Measurements from ENCODE around the gene PNPLA5. TPM values are rescaled to one million over a fixed set of nuclear protein-coding genes. Genes with fewer than 3 reads are reported as not detected.

The PNPLA5 gene, protein sequence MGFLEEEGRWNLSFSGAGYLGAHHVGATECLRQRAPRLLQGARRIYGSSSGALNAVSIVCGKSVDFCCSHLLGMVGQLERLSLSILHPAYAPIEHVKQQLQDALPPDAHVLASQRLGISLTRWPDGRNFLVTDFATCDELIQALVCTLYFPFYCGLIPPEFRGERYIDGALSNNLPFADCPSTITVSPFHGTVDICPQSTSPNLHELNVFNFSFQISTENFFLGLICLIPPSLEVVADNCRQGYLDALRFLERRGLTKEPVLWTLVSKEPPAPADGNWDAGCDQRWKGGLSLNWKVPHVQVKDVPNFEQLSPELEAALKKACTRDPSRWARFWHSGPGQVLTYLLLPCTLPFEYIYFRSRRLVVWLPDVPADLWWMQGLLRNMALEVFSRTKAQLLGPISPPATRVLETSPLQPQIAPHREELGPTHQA
- total RNA-seq (not detected), total RNA-seq (0 to 0.08 reads per million in 2 donors)

DNA sequence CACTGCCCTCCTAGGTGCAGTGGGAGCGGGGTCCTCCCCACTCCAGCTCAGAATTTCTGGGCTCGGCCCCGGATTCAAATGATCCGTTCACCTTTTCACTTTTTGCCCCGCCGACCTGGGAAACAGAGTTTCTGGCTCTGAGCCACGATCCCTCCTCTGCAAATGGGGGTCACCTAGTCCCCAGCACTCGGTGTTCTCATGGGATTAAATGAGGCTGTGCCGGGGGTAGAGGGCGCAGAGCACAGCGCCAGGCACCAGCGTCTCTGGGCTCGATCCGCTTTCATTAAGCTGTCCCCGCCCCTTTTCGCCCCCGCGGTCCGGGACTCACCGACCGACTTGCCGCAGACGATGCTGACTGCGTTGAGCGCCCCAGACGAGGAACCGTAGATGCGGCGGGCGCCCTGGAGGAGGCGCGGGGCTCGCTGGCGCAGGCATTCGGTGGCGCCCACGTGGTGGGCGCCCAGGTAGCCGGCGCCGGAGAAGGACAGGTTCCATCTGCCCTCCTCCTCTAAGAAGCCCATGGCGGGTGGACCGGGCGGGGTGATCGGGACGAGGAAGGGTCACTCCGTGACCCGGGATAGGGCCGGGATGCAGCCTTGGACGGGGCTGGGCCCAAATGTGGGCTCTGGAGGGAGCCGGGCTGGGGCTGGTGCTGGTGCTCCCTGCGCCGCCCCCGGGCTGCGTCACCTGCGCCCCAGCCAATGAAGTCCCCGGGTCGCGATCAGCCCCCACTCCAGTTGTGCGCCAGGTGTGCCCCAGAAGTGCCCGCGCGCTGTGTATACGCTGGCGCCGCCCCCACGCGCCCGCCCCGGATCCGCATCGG lies at the start of gene PNPLA5:
Gene PNPLA5, minus strand, starts transcription at position 654 of the 823 bp plus-strand sequence. Its CDS starts 133 bp downstream, at position 521.
- no peaks in the 10 kb centered on the region for H3K9me3 ChIP-seq (ENCODE audit: control insufficient read depth, low read length, poor library complexity, severe bottlenecking)
- Mint-ChIP-seq H3K27ac (no peak within 1 kb of the TSS), H3K36me3 (ENCODE audit: low read depth) (peaks cover 6% of the 10 kb centered on the region), H3K4me1 (peaks cover 2% of the 10 kb centered on the region), H3K27me3 (peaks cover 56% of the 10 kb centered on the region), H3K4me3 (no peak within 1 kb of the TSS)
- no peak for ATAC-seq
- no peak for DNase-seq

DNA sequence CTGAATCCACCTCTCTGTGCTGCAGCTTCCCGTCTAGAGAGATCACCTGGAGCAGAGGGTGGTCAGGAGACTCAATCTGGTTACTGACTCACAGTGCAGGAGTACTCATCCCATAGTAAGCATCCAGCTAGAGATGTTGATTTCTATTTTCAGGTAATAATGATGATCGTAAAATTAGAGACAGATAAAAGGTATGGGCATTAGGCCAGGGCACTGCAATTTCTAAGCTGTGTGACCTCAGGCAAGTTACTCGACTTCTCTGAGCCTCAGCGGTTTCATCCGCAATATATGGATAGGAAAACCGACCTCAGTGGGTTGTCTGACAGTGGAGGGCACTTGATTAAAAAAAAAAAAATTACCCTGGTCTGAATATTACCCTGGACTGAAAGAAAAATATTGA lies 49.6 kb upstream of the PNPLA5 start:
- H3K36me3 Mint-ChIP-seq (ENCODE audit: low read depth), result no peaks in the 10 kb centered on the region
- H3K4me3 Mint-ChIP-seq, result no peak overlapping the region
- H3K27ac Mint-ChIP-seq, result no peak overlapping the region

DNA sequence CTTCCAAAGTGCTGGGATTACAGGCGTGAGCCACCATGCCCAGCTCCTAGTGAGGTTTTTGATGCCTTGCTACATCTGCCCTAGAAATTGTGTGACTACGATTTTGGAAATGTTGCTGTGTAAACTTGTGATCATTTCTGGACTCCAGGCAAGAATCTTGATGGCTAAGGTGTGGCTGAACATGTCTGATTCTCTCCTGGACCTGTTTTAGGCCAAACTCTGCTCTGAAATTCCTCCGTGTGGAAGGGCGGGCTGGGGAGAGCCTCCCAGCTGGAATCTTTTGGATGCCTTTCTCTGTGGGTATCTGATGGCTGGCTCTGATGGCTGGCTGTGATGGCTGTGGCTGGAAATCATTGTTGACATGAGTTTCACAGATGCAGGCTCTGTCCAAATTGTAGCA lies 40.0 kb upstream of the PNPLA5 start:
- peaks cover 5% of the 10 kb centered on the region for H3K4me1 Mint-ChIP-seq
- H3K9me3 ChIP-seq (ENCODE audit: control insufficient read depth, low read length, poor library complexity, severe bottlenecking), result no peaks in the 10 kb centered on the region
- ATAC-seq (no peak), DNase-seq (no peak)
- H3K4me3 Mint-ChIP-seq, result no peak overlapping the region
- peaks cover 2% of the 10 kb centered on the region for H3K36me3 Mint-ChIP-seq (ENCODE audit: low read depth)
- H3K27ac Mint-ChIP-seq, result no peak overlapping the region
- H3K27me3 Mint-ChIP-seq, result peaks cover 39% of the 10 kb centered on the region

More for the DNA sequence above, 49.6 kb upstream of the PNPLA5 start:
- no peaks in the 10 kb centered on the region for H3K4me1 Mint-ChIP-seq
- DNase-seq (no peak), ATAC-seq (no peak)
- H3K27me3 Mint-ChIP-seq, result peaks cover 37% of the 10 kb centered on the region
- H3K9me3 ChIP-seq (ENCODE audit: control insufficient read depth, low read length, poor library complexity, severe bottlenecking), result no peaks in the 10 kb centered on the region

DNA sequence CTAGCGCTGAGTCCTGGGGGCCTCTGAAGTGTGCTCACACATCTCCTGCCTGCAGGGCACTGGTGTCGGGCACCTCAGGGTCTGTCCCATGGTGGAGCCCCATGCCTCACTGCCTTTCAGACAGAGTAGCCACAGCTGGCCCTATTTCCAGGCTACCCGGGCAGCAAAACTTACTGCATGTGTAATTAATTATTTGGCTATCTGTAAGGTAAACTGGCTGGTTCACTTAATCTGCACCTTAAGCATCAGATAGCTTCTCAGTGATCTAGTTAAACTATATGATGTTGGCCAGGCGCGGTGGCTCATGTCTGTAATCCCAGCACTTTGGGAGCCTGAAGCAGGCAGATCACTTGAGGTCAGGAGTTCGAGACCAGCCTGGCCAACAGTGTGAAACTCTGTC lies 37.1 kb upstream of the PNPLA5 start:
- Mint-ChIP-seq H3K36me3 (ENCODE audit: low read depth) (no peaks in the 10 kb centered on the region), H3K27me3 (peaks cover 26% of the 10 kb centered on the region), H3K27ac (no peak overlapping the region), H3K4me1 (no peaks in the 10 kb centered on the region), H3K4me3 (no peak overlapping the region)
- no peaks in the 10 kb centered on the region for H3K9me3 ChIP-seq (ENCODE audit: control insufficient read depth, low read length, poor library complexity, severe bottlenecking)
- no peak for ATAC-seq
- no peak for DNase-seq

DNA sequence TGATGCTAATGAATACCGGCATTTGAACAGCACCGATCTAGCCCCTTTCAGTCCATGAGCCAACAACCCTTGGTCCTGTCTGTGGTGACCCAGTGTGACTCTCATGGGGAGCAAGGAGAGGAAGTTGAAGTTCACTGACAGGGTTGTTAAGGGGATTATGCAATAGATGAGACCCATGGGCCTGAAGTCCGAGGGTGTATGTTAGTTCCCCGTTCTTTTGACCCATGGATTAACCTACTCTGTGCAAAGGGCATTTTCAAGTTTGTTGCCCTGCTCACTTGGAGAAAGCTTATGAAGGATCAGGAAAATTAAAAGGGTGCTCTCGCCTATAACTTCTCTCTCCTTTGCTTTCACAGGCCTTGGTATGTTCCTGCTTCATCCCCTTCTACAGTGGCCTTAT lies 36.7 kb upstream of the PNPLA5 start:
- no peak overlapping the region for H3K27ac Mint-ChIP-seq
- H3K4me3 Mint-ChIP-seq, result no peak overlapping the region
- ATAC-seq, result no peak
- H3K4me1 Mint-ChIP-seq, result no peaks in the 10 kb centered on the region
- no peaks in the 10 kb centered on the region for H3K36me3 Mint-ChIP-seq (ENCODE audit: low read depth)
- peaks cover 26% of the 10 kb centered on the region for H3K27me3 Mint-ChIP-seq
- DNase-seq, result no peak
- H3K9me3 ChIP-seq (ENCODE audit: control insufficient read depth, low read length, poor library complexity, severe bottlenecking), result no peaks in the 10 kb centered on the region

DNA sequence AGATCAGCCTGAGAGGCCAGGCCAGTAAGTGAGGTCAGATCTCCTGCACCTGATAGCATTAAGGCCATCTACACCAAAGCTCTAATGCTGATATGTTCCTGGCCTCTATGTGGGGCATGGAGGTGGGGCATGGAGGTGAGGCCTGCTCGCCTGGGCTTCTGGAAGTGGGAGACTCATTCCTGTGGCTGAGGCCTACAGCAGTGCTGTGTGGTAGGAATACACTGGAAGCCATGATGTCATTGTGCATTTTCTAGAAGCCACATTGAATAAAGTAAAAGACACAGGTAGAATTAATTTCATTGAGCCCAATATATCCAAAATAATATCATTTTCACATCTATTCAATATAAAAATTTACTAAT lies 34.5 kb upstream of the PNPLA5 start:
- DNase-seq, result no peak
- Mint-ChIP-seq H3K27me3 (peaks cover 26% of the 10 kb centered on the region), H3K36me3 (ENCODE audit: low read depth) (no peaks in the 10 kb centered on the region), H3K4me1 (peaks cover 4% of the 10 kb centered on the region), H3K4me3 (no peak overlapping the region), H3K27ac (no peak overlapping the region)
- no peaks in the 10 kb centered on the region for H3K9me3 ChIP-seq (ENCODE audit: control insufficient read depth, low read length, poor library complexity, severe bottlenecking)
- ATAC-seq, result no peak

DNA sequence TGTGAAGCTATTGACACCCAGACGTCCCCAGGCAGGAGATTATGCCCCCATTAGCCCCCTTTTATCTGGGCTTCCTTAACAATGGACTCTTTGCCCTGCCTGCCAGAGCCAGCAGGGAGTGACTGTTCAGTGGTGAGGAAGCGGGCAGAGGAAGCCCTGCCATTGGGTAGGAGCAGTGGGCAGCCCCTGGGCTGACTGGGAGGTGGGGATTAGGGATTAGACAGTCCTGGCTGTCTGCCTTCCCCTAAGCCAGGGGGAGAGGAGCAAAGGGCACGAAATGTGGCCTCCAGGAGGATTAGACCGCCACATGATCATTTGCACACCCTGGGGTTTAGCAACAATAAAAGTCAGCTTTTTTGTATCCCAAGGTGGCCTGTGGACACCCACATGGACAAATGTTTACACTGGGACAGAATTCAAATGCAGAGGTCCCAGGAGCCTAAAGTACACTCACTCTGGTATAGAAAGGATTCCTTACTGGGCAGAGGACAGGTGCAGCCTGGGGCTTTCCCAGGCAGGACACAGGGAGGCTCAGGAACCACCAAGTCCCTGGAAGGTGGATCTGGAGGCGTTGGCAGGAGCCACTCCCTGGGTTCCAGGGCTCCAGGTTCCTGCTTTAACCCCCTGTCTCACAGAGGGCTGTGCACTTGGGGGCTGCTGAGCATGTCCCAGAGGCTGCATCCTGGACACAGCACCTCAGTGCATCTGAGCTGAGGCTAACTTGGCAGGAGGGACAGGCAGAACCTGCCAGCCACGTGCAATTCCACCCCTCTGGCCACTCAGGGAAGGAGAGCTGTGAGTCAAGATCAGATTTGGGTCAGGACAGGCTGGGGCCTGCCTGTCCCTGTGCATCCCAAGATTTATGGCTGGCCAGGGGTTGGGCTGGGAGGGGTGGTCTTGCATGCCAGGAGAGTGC lies 33.9 kb upstream of the PNPLA5 start:
- no peak for DNase-seq
- H3K4me3 Mint-ChIP-seq, result no peak overlapping the region
- H3K4me1 Mint-ChIP-seq, result peaks cover 4% of the 10 kb centered on the region
- H3K9me3 ChIP-seq (ENCODE audit: control insufficient read depth, low read length, poor library complexity, severe bottlenecking), result no peaks in the 10 kb centered on the region
- no peaks in the 10 kb centered on the region for H3K36me3 Mint-ChIP-seq (ENCODE audit: low read depth)
- peaks cover 28% of the 10 kb centered on the region for H3K27me3 Mint-ChIP-seq
- ATAC-seq, result no peak
- no peak overlapping the region for H3K27ac Mint-ChIP-seq

DNA sequence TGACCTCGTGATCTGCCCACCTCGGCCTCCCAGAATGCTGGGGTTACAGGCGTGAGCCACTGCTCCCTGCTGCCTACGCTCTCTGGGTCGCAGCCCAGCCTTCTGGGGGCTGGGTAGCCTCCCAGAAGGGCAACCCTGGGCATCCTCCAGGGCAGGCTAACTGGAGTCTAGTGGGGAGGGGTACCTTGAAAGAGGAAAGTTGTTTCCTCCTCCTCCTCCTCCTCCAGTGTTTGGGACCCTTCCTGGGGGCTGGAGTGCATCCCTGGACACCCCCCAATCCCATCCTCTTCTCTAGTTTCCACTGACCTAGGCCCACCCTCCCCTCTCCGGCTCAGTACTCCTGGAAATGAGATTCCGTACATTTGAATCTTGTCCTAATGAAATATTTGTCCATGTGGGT lies 33.1 kb upstream of the PNPLA5 start:
- no peaks in the 10 kb centered on the region for H3K9me3 ChIP-seq (ENCODE audit: control insufficient read depth, low read length, poor library complexity, severe bottlenecking)
- Mint-ChIP-seq H3K36me3 (ENCODE audit: low read depth) (no peaks in the 10 kb centered on the region), H3K4me1 (peaks cover 4% of the 10 kb centered on the region), H3K4me3 (peak overlapping the region; percentile 89), H3K27ac (no peak overlapping the region), H3K27me3 (peaks cover 26% of the 10 kb centered on the region)
- ATAC-seq (no peak), DNase-seq (no peak)

DNA sequence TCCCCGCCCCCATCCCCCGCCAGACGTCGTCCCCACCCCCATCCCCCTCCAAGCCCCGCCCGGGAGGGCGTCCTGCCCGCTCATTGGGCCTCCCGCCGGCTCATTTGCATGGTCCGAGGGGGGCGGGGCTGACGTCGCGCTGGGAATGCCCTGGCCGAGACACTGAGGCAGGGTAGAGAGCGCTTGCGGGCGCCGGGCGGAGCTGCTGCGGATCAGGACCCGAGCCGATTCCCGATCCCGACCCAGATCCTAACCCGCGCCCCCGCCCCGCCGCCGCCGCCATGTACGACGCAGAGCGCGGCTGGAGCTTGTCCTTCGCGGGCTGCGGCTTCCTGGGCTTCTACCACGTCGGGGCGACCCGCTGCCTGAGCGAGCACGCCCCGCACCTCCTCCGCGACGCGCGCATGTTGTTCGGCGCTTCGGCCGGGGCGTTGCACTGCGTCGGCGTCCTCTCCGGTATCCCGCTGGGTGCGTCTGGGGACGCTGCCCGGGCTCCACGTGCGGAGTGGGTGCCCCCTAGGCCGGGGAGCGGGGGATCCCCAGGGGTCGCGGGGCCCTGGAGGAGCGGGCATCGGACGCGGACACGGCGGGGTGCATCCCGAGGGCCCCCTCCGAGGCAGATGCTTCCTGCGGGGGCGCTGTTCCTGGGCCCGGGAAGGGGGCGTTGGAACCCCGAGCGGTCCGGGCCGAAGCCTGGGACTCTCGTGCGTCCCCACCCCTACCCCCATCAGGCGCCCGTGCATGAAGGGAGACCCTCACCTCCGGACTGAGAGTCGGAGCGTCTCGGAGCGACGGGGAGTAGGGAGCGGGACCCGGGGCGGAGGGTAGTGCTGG lies 32.0 kb upstream of the PNPLA5 start, which contains the start of gene PNPLA3:
Gene PNPLA3, plus strand, starts transcription at position 175 of the 834 bp plus-strand sequence. Its CDS starts 107 bp downstream, at position 282.
- DNase-seq (peak; percentile 50 to 64 (median 55)), ATAC-seq (peak; percentile 96)
- no peaks in the 10 kb centered on the region for H3K9me3 ChIP-seq (ENCODE audit: control insufficient read depth, low read length, poor library complexity, severe bottlenecking)
- peaks cover 5% of the 10 kb centered on the region for H3K4me1 Mint-ChIP-seq
- peak within 1 kb of the TSS; percentile 89 for H3K4me3 Mint-ChIP-seq
- peak within 1 kb of the TSS; percentile 27 for H3K27ac Mint-ChIP-seq
- H3K27me3 Mint-ChIP-seq, result peaks cover 34% of the 10 kb centered on the region
- no peaks in the 10 kb centered on the region for H3K36me3 Mint-ChIP-seq (ENCODE audit: low read depth)

DNA sequence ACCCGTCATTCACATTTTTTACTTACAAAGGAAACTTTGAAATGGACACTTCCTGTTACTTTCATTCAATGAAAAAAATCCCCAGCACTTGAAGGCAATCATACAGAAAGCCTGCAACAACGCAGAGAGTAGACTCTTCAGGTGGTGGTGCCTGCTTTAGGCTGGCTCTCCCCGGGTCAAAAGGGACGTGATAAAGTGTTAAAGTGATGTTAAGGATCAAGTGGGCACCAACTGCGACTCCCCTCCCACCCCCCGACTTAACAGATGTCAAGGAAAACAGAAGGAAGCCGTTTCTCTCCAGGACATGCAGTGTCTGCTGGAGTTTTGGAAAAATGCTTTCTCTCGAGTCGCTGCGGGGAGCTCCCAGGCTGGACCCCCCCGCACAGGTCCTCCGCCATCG lies 31.4 kb upstream of the PNPLA5 start:
- Mint-ChIP-seq H3K4me3 (peak overlapping the region; percentile 88), H3K4me1 (peaks cover 5% of the 10 kb centered on the region), H3K27ac (peak overlapping the region; percentile 27), H3K27me3 (peaks cover 37% of the 10 kb centered on the region), H3K36me3 (ENCODE audit: low read depth) (no peaks in the 10 kb centered on the region)
- no peak for DNase-seq
- H3K9me3 ChIP-seq (ENCODE audit: control insufficient read depth, low read length, poor library complexity, severe bottlenecking), result no peaks in the 10 kb centered on the region
- peak; percentile 43 for ATAC-seq

DNA sequence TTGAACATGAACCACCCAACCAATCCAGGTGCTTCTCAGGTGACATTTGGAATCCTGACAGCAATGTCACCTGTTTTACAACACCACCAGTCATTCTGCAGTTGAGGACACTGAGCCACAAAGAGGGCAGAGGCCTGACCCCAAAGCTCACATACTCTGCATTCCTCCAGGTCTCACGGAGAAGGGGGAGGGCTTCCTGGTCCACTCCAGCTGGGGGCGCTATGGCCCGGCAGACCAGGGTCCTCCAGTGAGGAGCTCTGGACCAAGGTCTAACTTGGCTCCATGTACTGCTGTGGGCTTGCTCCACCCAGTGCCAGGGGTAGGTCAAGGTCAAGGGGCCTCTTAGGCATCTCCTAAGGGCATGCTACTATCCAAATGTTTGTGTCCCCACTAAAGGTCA lies 30.3 kb upstream of the PNPLA5 start:
- Mint-ChIP-seq H3K27me3 (peaks cover 41% of the 10 kb centered on the region), H3K4me3 (no peak overlapping the region), H3K27ac (no peak overlapping the region), H3K4me1 (peaks cover 5% of the 10 kb centered on the region), H3K36me3 (ENCODE audit: low read depth) (peaks cover under 1% of the 10 kb centered on the region)
- DNase-seq, result no peak
- H3K9me3 ChIP-seq (ENCODE audit: control insufficient read depth, low read length, poor library complexity, severe bottlenecking), result no peaks in the 10 kb centered on the region
- ATAC-seq, result no peak

DNA sequence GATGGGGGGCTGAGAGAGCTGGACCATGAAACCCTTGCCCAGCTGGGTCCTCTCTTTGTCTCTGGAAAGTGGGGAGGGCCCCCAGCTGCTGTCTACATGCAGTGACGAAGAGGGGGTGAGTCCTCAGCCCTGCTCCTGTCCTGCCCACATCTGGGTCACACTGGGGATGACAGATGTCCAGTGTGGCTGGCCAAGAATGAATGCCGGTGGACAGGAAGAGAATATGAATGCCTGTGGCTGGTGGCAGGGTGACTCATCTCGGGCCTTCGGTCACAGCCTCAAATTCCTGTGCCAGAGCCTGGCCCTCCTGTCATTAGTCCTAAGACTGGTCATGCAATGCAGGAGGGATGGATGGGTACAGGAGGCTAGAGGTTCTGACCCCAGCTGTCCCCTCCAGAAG lies 29.6 kb upstream of the PNPLA5 start:
- H3K9me3 ChIP-seq (ENCODE audit: control insufficient read depth, low read length, poor library complexity, severe bottlenecking), result no peaks in the 10 kb centered on the region
- DNase-seq (no peak), ATAC-seq (no peak)
- peaks cover 5% of the 10 kb centered on the region for H3K4me1 Mint-ChIP-seq
- H3K4me3 Mint-ChIP-seq, result no peak overlapping the region
- peaks cover 46% of the 10 kb centered on the region for H3K27me3 Mint-ChIP-seq
- H3K27ac Mint-ChIP-seq, result no peak overlapping the region
- peaks cover 4% of the 10 kb centered on the region for H3K36me3 Mint-ChIP-seq (ENCODE audit: low read depth)
